ENCODE results near the gene ZFYVE27. TPM values are rescaled to one million over a fixed set of nuclear protein-coding genes. Genes with fewer than 3 reads are reported as not detected.

Gene ZFYVE27
- total and polyA plus RNA-seq, 8 donors, result 20.6 to 35.5 (median 27.5) TPM

DNA sequence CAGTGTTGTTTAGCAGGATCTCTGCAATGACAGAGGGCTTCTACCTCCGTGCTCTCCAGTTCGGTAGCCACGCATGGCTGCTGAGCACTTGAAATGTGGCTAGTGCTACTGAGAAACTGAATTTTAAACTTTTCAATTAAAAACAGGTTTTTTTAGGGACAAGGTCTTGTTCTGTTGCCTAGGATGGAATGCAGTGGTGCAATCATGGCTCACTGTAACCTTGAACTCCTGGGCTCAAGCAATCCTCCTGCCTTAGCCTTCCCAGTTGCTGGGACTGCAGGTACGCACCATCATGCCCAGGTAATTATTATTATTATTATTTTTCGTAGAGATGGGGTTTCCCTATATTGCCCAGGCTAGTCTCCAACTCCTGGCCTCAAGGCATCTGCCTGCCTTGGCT lies 48.3 kb downstream of the ZFYVE27 start:
- peak; percentile 13 for ATAC-seq
- TF ChIP-seq, protein P1, sequence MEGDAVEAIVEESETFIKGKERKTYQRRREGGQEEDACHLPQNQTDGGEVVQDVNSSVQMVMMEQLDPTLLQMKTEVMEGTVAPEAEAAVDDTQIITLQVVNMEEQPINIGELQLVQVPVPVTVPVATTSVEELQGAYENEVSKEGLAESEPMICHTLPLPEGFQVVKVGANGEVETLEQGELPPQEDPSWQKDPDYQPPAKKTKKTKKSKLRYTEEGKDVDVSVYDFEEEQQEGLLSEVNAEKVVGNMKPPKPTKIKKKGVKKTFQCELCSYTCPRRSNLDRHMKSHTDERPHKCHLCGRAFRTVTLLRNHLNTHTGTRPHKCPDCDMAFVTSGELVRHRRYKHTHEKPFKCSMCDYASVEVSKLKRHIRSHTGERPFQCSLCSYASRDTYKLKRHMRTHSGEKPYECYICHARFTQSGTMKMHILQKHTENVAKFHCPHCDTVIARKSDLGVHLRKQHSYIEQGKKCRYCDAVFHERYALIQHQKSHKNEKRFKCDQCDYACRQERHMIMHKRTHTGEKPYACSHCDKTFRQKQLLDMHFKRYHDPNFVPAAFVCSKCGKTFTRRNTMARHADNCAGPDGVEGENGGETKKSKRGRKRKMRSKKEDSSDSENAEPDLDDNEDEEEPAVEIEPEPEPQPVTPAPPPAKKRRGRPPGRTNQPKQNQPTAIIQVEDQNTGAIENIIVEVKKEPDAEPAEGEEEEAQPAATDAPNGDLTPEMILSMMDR (IDR thresholded peaks at IDR 0.05), result no peak
- peaks cover 0 to 18% of the 10 kb centered on the region in 2 donors for H3K4me1 ChIP-seq

DNA sequence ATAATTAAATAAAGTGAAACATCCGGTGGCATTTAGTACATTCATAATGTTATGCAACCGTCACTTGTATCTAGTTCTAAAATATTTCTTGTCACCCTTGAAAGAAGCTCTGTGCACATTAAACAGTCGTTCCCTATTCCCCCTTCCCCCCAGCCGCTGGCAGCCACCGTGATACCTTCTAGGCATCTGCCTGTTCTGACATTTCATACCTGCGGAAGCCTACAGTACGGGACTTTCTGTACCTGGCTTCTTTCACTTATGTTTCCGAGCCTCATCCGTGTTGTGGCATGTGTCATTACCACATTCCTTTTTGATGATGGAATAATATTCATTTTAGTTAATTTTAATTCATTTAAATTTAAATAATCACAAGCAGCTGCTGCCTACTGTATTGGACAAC lies 48.8 kb downstream of the ZFYVE27 start:
- no peak for DNase-seq
- no peaks in the 10 kb centered on the region for H3K36me3 ChIP-seq
- no peak overlapping the region for H3K27ac ChIP-seq
- TF ChIP-seq, protein P1 (IDR thresholded peaks at IDR 0.05), result no peak
- no peak overlapping the region for H3K4me3 ChIP-seq
- peaks cover 0 to 15% of the 10 kb centered on the region in 2 donors for H3K4me1 ChIP-seq
- H3K9me3 ChIP-seq, result no peaks in the 10 kb centered on the region
- H3K27me3 ChIP-seq, result peaks cover 0 to 18% of the 10 kb centered on the region in 2 donors
- no peak for ATAC-seq
- intact Hi-C loops (cut with DNase I), result no loop called here

More for the DNA sequence above, 48.3 kb downstream of the ZFYVE27 start:
- Histone ChIP-seq H3K9me3 (no peaks in the 10 kb centered on the region), H3K36me3 (no peaks in the 10 kb centered on the region), H3K27ac (no peak overlapping the region), H3K4me3 (no peak overlapping the region), H3K27me3 (peaks cover 0 to 18% of the 10 kb centered on the region in 2 donors)
- no peak for DNase-seq
- intact Hi-C loops (cut with DNase I), result no loop called here

DNA sequence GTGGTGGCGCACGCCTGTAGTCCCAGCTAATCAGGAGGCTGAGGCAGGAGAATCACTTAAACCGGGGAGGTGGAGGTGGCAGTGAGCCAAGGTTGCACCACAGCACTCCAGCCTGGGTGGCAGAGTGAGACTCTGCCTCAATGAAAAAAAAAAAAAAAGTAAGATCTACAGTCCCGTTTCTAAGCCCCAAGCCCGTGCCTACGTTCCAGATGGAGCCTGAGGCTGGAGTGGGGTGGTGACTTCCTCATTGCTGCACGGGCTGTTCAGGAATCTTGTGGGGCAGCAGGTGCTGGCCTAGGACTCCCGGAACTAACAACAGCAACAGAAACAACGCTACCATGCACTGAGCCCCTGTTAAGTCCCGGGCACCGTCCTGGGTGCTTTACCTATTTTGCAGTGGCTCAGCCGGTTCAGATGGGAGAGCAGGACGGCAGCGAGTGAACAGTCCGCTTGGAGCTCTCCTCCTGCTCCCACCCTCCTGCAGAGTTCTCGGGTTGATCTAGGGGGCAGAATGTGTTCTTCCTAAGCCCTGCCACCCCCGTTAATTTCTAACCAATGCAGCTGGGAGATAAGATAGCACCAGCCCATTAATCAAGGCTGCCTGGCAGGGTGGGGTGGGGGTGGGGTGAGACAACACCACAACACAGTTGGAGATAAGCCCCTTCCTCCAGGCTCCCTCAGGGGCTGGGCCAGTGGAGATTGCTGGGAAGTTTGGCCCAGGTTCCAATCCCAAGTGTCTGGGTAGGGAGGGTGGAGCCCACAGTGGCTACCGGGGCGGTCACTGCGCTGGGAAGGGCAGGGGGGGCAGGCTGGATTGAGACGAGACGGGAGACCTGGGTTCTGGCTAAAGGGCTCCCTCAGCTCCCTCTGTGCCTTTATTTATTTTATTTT lies 51.9 kb downstream of the ZFYVE27 start:
- DNase-seq, result peak in 2 of 4 donors; percentile 56 to 71
- ATAC-seq, result peak; percentile 72
- H3K4me1 ChIP-seq, result peaks cover 0 to 9% of the 10 kb centered on the region in 2 donors
- TF ChIP-seq, protein P1 (IDR thresholded peaks at IDR 0.05), result no peak
- no peak overlapping the region for H3K4me3 ChIP-seq
- H3K27ac ChIP-seq, result peak overlapping the region; percentile 44 to 60
- intact Hi-C loops (cut with DNase I), result no loop called here
- H3K9me3 ChIP-seq, result no peaks in the 10 kb centered on the region
- H3K36me3 ChIP-seq, result no peaks in the 10 kb centered on the region
- H3K27me3 ChIP-seq, result peaks cover 0 to 31% of the 10 kb centered on the region in 2 donors

DNA sequence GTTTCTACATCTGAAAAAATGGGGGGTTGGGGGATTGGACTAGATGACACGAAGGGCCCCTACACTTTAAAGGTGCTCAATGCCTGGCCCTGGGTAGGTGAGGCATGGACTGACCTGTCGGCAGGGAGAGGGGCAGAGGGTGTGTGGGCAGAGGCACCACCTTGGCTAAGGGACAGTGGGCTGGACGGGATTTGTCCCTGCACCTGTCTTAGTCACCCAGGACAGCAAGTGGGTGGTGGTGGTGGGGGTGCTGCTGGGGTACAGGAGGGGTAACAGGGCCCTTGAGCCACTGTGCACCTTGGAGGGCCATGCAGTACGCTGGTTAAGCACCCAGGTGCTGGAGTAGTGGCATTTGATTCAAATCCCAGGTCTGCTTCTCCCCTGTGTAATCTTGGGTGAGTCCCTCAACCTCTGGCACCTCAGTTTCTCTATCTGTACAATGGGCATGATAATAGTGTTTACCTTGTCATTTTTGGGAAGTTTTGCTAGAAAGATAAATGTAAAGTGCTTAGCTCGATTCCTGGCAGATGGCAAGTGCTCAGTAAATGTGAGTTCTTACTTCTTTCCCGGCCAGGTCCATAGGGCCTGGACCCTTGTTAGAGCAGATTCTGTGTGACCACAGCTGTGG lies 53.0 kb downstream of the ZFYVE27 start:
- intact Hi-C loops (cut with DNase I), result no loop called here
- H3K9me3 ChIP-seq, result no peaks in the 10 kb centered on the region

More for the DNA sequence above, 53.0 kb downstream of the ZFYVE27 start:
- ATAC-seq (no peak), DNase-seq (no peak)
- Histone ChIP-seq H3K27me3 (peaks cover 0 to 31% of the 10 kb centered on the region in 2 donors), H3K4me1 (peaks cover 0 to 9% of the 10 kb centered on the region in 2 donors), H3K27ac (no peak overlapping the region), H3K36me3 (no peaks in the 10 kb centered on the region), H3K4me3 (no peak overlapping the region)
- TF ChIP-seq, protein P1 (IDR thresholded peaks at IDR 0.05), result no peak

Measured in left lung (tissue), 10 donors.